Heart left ventricle (tissue), 13 donors: ENCODE results near the gene PAFAH1B2.

Source experiments
- CTCF ChIP-seq, 12 donors: fragments of 200-600 bp; sonication (generic) in 4 of 12; IDR thresholded peaks; one replicate each; pipeline versions ENCODE4 v1.5.0 to v1.8.0; 2018 to 2022; ENCODE audit warnings: antibody characterized with exemption in 12 of 12, mild to moderate bottlenecking in 5 of 12
- POLR2A ChIP-seq, 2 donors: fragments of 450-650 bp; IDR thresholded peaks; one replicate each; pipeline ENCODE4 v1.6.1; 2017; ENCODE audit warnings: antibody characterized with exemption in 2 of 2, mild to moderate bottlenecking in 2 of 2, moderate library complexity in 2 of 2
- donor health status: ischemic (EF 13 %, LVEDD 7.1; RV severe dilation, severe dysfunction).
- donor health status: DM: no; HTN: yes; CAD: no.
- donor health status: DM: no; HTN: no; CAD: no.
- donor health status: ischemic (EF 25% LVEDD 6.9; RV normal size, moderate dysfunction).
- donor health status: ischemic (EF 25% LVEDD 5.7; RV mildly dilated, moderate dysfunction).
- donor health status: ischemic (EF 35%, LVEDD 5.7; RV mildly dilated, moderate dysfunction).
- donor health status: nonischemic (EF 11% LVEDD 7.7; RV severe dilation, severe dysfunction).
- donor health status: DM: yes; HTN: yes; CAD: no.
- donor health status: PGD.
- donor health status: ischemic (EF 29% LVEDD 5.4; RV normal size, mild dysfunction).
- donor health status: nonischemic (EF 23%, LVEDD 6.1; RV moderate dilation, normal function).

GRCh38 chr11:117186431-117186761, 42.3 kb downstream of the PAFAH1B2 start:
- TF ChIP-seq CTCF (IDR thresholded peaks at IDR 0.05) (no peak), POLR2A (IDR thresholded peaks at IDR 0.05) (no peak)
